HepG2 (cell line): ENCODE measurements around the gene GMPPA. TPM values are rescaled to one million over a fixed set of nuclear protein-coding genes. Genes with fewer than 3 reads are reported as not detected.

Experiments
- DMAP1 ChIP-seq: IDR thresholded peaks from 2 replicates; pipeline ENCODE4 v1.6.1; 2016
- MIER3 ChIP-seq: IDR thresholded peaks from 2 replicates; pipeline ENCODE4 v1.6.1; 2016; ENCODE audit warnings: missing compliant biosample characterization, borderline replicate concordance
- MTF1 ChIP-seq: sonication (generic); formaldehyde crosslinking; IDR thresholded peaks from 2 replicates; pipeline ENCODE4 v1.5.0; 2020; ENCODE audit warnings: missing genetic modification reagents
- PHF21A ChIP-seq: sonication (generic); formaldehyde crosslinking; IDR thresholded peaks from 2 replicates; pipeline ENCODE4 v1.5.0; 2020; ENCODE audit warnings: mild to moderate bottlenecking, missing genetic modification reagents
- PPARG ChIP-seq: conservative IDR thresholded peaks from 2 replicates; pipeline ENCODE4 v1.6.1; 2016; ENCODE audit warnings: missing biosample characterization, missing genetic modification reagents
- TCF7L2 ChIP-seq: IDR thresholded peaks from 2 replicates; pipeline ENCODE4 v1.6.1; 2011; ENCODE audit warnings: mild to moderate bottlenecking, low read depth, low read length, moderate library complexity
- THAP11 ChIP-seq: IDR thresholded peaks from 2 replicates; pipeline ENCODE4 v1.6.1; 2016; ENCODE audit warnings: missing biosample characterization, missing genetic modification reagents
- YY1 ChIP-seq: IDR thresholded peaks from 2 replicates; pipeline ENCODE4 v1.6.1; 2011; ENCODE audit warnings: low read length, low read depth, moderate library complexity, mild to moderate bottlenecking; ENCODE audit not compliant: insufficient read depth, insufficient replicate concordance
- ZFP36 ChIP-seq: fragments of 150-350 bp; IDR thresholded peaks from 2 replicates; pipeline ENCODE4 v1.6.1; 2018; ENCODE audit warnings: borderline replicate concordance, low read length, low read depth; ENCODE audit not compliant: partially characterized antibody
- ZNF264 ChIP-seq: sonication (generic); formaldehyde crosslinking; IDR thresholded peaks from 2 replicates; pipeline ENCODE4 v1.4.0; 2020; ENCODE audit warnings: missing genetic modification reagents
- ZNF383 ChIP-seq: sonication (generic); formaldehyde crosslinking; IDR thresholded peaks from 2 replicates; pipeline ENCODE4 v1.4.0; 2020; ENCODE audit warnings: missing genetic modification reagents, mild to moderate bottlenecking, borderline replicate concordance
- ZNF556 ChIP-seq: sonication (generic); formaldehyde crosslinking; IDR thresholded peaks from 2 replicates; pipeline ENCODE4 v1.4.0; 2020; ENCODE audit warnings: mild to moderate bottlenecking, missing genetic modification reagents, borderline replicate concordance
- ZSCAN22 ChIP-seq: sonication (generic); formaldehyde crosslinking; IDR thresholded peaks from 2 replicates; pipeline ENCODE4 v1.4.0; 2020; ENCODE audit warnings: mild to moderate bottlenecking, missing genetic modification reagents
- polyA plus RNA-seq, 8 experiments: library from polyadenylated mRNA; depleted of rRNA in 3 of 8; stranded (reverse) in 7 of 8; unstranded in 1 of 8; fragments of >200 nt; fragmentation: Illumina TruSeq in 4 of 8; extraction: Trizol in 4 of 8; gene quantifications; 2 replicates each; pipeline versions ENCODE4 v1.2.1 to v1.2.3, GENCODE V29; 2011 to 2016; ENCODE audit warnings: low read depth in 4 of 8, missing spikeins in 1 of 8, mixed read lengths in 1 of 8; ENCODE audit not compliant: insufficient read depth in 1 of 8
- total RNA-seq, 5 experiments: library from RNA; depleted of rRNA; stranded (reverse); fragments of >200 nt; fragmentation: Illumina TruSeq; extraction: Trizol; gene quantifications; 2 replicates each; pipeline ENCODE4 v1.2.3, GENCODE V29; 2016; ENCODE audit warnings: low read depth in 1 of 5
- TF ChIP-seq, protein P1 (sequence below): sonication (generic); formaldehyde crosslinking; IDR thresholded peaks from 2 replicates; pipeline ENCODE4 v1.4.0; 2020; ENCODE audit warnings: mild to moderate bottlenecking, missing genetic modification reagents
- TF ChIP-seq, protein P2 (sequence below): sonication (generic); formaldehyde crosslinking; IDR thresholded peaks from 2 replicates; pipeline ENCODE4 v1.4.0; 2020; ENCODE audit warnings: missing genetic modification reagents, mild to moderate bottlenecking, borderline replicate concordance
- TF ChIP-seq, protein P3 (sequence below): sonication (generic); formaldehyde crosslinking; IDR thresholded peaks from 2 replicates; pipeline ENCODE4 v1.5.0; 2020; ENCODE audit warnings: missing genetic modification reagents, mild to moderate bottlenecking, borderline replicate concordance
- TF ChIP-seq, protein P4 (sequence below): sonication (generic); formaldehyde crosslinking; IDR thresholded peaks from 2 replicates; pipeline ENCODE4 v1.4.0; 2020; ENCODE audit warnings: missing genetic modification reagents, borderline replicate concordance

Gene GMPPA
- total and polyA plus RNA-seq, 2 of the 13 experiments (the other 11 are each of a cell fraction or from before 2014, with no cell fraction given) = 81.1 to 106 TPM

DNA sequence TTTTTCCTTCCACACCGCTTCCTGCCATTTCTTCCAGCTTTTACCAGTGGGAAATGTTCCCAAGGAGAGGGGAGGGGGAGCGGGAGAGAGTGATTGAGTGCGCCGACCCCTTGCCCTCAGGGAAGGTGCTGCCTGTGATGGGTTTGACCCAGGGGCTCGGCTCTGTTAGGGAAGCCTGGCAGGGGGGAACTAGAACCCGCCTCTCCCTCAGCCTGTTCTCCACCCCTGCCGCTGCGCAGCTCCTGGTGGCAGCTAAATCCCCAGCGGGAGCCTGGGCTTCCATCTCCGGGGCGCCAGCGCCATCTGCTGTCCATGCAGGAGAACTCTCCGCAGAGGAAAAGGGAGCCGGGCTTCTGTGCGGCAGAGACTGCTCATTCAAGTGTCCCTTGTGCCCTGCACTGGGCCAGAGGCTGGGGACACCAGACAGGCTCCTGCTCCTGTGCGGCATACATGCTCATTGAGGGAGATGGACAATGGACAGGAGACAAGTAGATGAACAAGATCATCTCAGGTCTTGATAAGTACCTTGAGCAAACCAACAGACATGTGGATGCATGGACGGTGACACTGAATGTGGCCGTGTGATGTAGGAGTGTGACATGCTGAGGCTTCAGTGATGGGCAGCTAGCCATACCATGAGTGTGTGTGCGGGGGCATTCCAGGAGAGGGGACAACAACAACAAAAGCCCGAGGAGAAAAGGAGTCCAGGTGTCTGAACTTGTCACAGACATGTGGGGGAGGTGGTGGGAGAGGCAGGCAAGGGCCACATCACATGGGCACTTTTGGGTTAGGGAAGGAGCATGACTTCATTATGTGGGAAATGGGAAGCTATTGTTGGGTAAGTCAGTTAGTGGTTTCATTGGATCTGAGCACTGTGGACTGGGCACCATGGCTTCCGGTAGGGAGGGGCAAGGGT, 31.6 kb downstream of the GMPPA start (continued):
- TF ChIP-seq, protein P1, sequence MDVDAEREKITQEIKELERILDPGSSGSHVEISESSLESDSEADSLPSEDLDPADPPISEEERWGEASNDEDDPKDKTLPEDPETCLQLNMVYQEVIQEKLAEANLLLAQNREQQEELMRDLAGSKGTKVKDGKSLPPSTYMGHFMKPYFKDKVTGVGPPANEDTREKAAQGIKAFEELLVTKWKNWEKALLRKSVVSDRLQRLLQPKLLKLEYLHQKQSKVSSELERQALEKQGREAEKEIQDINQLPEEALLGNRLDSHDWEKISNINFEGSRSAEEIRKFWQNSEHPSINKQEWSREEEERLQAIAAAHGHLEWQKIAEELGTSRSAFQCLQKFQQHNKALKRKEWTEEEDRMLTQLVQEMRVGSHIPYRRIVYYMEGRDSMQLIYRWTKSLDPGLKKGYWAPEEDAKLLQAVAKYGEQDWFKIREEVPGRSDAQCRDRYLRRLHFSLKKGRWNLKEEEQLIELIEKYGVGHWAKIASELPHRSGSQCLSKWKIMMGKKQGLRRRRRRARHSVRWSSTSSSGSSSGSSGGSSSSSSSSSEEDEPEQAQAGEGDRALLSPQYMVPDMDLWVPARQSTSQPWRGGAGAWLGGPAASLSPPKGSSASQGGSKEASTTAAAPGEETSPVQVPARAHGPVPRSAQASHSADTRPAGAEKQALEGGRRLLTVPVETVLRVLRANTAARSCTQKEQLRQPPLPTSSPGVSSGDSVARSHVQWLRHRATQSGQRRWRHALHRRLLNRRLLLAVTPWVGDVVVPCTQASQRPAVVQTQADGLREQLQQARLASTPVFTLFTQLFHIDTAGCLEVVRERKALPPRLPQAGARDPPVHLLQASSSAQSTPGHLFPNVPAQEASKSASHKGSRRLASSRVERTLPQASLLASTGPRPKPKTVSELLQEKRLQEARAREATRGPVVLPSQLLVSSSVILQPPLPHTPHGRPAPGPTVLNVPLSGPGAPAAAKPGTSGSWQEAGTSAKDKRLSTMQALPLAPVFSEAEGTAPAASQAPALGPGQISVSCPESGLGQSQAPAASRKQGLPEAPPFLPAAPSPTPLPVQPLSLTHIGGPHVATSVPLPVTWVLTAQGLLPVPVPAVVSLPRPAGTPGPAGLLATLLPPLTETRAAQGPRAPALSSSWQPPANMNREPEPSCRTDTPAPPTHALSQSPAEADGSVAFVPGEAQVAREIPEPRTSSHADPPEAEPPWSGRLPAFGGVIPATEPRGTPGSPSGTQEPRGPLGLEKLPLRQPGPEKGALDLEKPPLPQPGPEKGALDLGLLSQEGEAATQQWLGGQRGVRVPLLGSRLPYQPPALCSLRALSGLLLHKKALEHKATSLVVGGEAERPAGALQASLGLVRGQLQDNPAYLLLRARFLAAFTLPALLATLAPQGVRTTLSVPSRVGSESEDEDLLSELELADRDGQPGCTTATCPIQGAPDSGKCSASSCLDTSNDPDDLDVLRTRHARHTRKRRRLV = no peak
- no peak for TF ChIP-seq MTF1 (CRISPR knock-in tag)
- TF ChIP-seq, protein P2, sequence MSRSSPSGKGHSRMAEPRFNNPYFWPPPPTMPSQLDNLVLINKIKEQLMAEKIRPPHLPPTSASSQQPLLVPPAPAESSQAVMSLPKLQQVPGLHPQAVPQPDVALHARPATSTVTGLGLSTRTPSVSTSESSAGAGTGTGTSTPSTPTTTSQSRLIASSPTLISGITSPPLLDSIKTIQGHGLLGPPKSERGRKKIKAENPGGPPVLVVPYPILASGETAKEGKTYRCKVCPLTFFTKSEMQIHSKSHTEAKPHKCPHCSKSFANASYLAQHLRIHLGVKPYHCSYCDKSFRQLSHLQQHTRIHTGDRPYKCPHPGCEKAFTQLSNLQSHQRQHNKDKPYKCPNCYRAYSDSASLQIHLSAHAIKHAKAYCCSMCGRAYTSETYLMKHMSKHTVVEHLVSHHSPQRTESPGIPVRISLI (CRISPR knock-in tag) = no peak
- TF ChIP-seq YY1 = peak; percentile 54
- peak; percentile 79 for TF ChIP-seq ZNF556 (CRISPR knock-in tag)
- no peak for TF ChIP-seq ZNF264 (CRISPR knock-in tag)
- no peak for TF ChIP-seq DMAP1
- peak; percentile 47 for TF ChIP-seq ZFP36
- TF ChIP-seq TCF7L2 = no peak
- 0 out of 2 replicates have a peak, but pooled peaks have one; percentile 62 for TF ChIP-seq MIER3
- TF ChIP-seq ZNF383 (CRISPR knock-in tag) = no peak
- TF ChIP-seq, protein P3, sequence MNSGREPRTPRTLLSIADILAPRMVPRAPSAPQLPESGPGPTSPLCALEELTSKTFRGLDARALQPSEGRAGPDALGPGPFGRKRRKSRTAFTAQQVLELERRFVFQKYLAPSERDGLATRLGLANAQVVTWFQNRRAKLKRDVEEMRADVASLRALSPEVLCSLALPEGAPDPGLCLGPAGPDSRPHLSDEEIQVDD (CRISPR knock-in tag) = no peak
- TF ChIP-seq PPARG = no peak
- TF ChIP-seq, protein P4, sequence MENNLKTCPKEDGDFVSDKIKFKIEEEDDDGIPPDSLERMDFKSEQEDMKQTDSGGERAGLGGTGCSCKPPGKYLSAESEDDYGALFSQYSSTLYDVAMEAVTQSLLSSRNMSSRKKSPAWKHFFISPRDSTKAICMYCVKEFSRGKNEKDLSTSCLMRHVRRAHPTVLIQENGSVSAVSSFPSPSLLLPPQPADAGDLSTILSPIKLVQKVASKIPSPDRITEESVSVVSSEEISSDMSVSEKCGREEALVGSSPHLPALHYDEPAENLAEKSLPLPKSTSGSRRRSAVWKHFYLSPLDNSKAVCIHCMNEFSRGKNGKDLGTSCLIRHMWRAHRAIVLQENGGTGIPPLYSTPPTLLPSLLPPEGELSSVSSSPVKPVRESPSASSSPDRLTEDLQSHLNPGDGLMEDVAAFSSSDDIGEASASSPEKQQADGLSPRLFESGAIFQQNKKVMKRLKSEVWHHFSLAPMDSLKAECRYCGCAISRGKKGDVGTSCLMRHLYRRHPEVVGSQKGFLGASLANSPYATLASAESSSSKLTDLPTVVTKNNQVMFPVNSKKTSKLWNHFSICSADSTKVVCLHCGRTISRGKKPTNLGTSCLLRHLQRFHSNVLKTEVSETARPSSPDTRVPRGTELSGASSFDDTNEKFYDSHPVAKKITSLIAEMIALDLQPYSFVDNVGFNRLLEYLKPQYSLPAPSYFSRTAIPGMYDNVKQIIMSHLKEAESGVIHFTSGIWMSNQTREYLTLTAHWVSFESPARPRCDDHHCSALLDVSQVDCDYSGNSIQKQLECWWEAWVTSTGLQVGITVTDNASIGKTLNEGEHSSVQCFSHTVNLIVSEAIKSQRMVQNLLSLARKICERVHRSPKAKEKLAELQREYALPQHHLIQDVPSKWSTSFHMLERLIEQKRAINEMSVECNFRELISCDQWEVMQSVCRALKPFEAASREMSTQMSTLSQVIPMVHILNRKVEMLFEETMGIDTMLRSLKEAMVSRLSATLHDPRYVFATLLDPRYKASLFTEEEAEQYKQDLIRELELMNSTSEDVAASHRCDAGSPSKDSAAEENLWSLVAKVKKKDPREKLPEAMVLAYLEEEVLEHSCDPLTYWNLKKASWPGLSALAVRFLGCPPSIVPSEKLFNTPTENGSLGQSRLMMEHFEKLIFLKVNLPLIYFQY (CRISPR knock-in tag) = no peak
- TF ChIP-seq PHF21A = no peak
- TF ChIP-seq THAP11 = peak; percentile 62
- no peak for TF ChIP-seq ZSCAN22 (CRISPR knock-in tag)
